Measurements from ENCODE around the gene AKNA.

DNA sequence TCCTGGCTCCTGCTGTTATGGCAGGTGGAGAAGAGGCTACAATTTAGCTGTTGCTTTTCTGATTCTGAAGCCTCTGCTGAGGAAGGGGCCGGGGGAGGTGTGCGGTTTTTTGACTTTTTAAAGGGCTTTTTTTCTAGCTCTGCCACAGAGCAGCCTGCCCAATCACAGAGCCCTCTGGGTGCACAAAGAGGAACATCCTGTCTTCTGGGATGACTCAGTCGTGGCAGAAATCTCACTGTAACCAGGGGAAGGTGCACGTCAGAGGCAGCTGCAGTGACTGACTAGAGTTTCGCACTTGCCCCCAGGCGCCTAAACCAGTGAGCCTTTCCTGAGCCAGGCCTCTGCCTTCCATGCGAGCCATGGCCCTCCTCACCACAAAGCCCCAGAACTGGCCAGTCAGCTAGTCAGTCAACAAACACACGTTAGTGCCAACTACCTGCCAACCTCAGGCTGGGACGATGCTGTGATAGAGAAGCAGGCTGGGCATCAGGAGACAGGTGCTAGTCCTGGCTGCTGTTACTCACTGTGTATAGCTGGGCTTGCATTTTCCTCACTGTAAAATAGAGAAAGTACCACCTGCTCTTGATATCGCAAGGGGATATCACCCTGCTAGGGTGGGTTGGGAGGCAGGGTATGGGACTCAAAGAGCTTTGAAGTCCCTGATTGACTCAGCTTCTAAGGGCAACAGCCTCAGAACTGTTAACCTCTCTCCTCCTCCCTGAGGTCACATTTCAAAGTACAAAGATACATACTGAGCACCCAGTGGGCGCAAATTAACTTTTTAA lies 2.2 kb downstream of the AKNA start:
- TF ChIP-seq, protein P1, sequence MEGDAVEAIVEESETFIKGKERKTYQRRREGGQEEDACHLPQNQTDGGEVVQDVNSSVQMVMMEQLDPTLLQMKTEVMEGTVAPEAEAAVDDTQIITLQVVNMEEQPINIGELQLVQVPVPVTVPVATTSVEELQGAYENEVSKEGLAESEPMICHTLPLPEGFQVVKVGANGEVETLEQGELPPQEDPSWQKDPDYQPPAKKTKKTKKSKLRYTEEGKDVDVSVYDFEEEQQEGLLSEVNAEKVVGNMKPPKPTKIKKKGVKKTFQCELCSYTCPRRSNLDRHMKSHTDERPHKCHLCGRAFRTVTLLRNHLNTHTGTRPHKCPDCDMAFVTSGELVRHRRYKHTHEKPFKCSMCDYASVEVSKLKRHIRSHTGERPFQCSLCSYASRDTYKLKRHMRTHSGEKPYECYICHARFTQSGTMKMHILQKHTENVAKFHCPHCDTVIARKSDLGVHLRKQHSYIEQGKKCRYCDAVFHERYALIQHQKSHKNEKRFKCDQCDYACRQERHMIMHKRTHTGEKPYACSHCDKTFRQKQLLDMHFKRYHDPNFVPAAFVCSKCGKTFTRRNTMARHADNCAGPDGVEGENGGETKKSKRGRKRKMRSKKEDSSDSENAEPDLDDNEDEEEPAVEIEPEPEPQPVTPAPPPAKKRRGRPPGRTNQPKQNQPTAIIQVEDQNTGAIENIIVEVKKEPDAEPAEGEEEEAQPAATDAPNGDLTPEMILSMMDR (IDR thresholded peaks at IDR 0.05), result no peak
- TF ChIP-seq POLR2A (IDR thresholded peaks at IDR 0.05), result peak in 1 of 2 donors; percentile 23
- no peak for TF ChIP-seq EP300 (IDR thresholded peaks at IDR 0.05)

All from sigmoid colon (tissue), 4 donors.